RWPE2 (cell line): Measurements from ENCODE around the gene FTO.
A peak's percentile ranks its signal among the peaks of the same experiment; 100 is the strongest.

Experiments used
- ATAC-seq: fragments of 200-7000 bp; cut with Tn5 transposase; 3 replicates; pipeline ENCODE4 v1.9.1; 2021; ENCODE audit warnings: low read depth
- DNase-seq: peaks from one replicate; pipeline ENCODE4 v3.0.0-alpha.2; 2020; ENCODE audit warnings: low spot score
- H3K27ac ChIP-seq: fragments of 450-650 bp; 2 replicates; pipeline ENCODE4 v1.5.1; 2017; ENCODE audit warnings: mild to moderate bottlenecking; ENCODE audit not compliant: poor library complexity, severe bottlenecking
- H3K27me3 ChIP-seq: fragments of 250-450 bp; sonication (Bioruptor Pico); 2 replicates; pipeline ENCODE4 v1.5.1; 2021; ENCODE audit warnings: mild to moderate bottlenecking, moderate library complexity; ENCODE audit not compliant: insufficient read depth, poor library complexity, severe bottlenecking
- H3K36me3 ChIP-seq: fragments of 250-450 bp; sonication (Bioruptor Pico); 2 replicates; pipeline ENCODE4 v1.5.1; 2020; ENCODE audit warnings: low read depth, mild to moderate bottlenecking, moderate library complexity
- H3K4me1 ChIP-seq: fragments of 250-450 bp; sonication (Bioruptor Pico); 2 replicates; pipeline ENCODE4 v1.5.1; 2021; ENCODE audit warnings: mild to moderate bottlenecking, moderate library complexity; ENCODE audit not compliant: insufficient read depth, poor library complexity, severe bottlenecking
- H3K4me3 ChIP-seq: fragments of 250-450 bp; sonication (Bioruptor Pico); 2 replicates; pipeline ENCODE4 v1.5.1; 2021; ENCODE audit warnings: mild to moderate bottlenecking, moderate library complexity; ENCODE audit not compliant: severe bottlenecking
- H3K9me3 ChIP-seq: fragments of 250-450 bp; sonication (Bioruptor Pico); 2 replicates; pipeline ENCODE4 v1.5.1; 2021; ENCODE audit warnings: mild to moderate bottlenecking, moderate library complexity; ENCODE audit not compliant: severe bottlenecking
- TF ChIP-seq, protein P1 (sequence below): fragments of 450-650 bp; IDR thresholded peaks from one replicate; pipeline ENCODE4 v1.5.1; 2017; ENCODE audit warnings: mild to moderate bottlenecking, moderate library complexity; ENCODE audit not compliant: poor library complexity, severe bottlenecking

The FTO gene

GRCh38 chr16:53721017-53721416, 17.1 kb downstream of the FTO start:
- Histone ChIP-seq H3K4me3 (no peak overlapping the region), H3K4me1 (no peaks in the 10 kb centered on the region), H3K27ac (no peak overlapping the region), H3K36me3 (no peaks in the 10 kb centered on the region), H3K9me3 (peaks cover 3% of the 10 kb centered on the region), H3K27me3 (no peaks in the 10 kb centered on the region)
- no peak for ATAC-seq
- TF ChIP-seq, protein P1, sequence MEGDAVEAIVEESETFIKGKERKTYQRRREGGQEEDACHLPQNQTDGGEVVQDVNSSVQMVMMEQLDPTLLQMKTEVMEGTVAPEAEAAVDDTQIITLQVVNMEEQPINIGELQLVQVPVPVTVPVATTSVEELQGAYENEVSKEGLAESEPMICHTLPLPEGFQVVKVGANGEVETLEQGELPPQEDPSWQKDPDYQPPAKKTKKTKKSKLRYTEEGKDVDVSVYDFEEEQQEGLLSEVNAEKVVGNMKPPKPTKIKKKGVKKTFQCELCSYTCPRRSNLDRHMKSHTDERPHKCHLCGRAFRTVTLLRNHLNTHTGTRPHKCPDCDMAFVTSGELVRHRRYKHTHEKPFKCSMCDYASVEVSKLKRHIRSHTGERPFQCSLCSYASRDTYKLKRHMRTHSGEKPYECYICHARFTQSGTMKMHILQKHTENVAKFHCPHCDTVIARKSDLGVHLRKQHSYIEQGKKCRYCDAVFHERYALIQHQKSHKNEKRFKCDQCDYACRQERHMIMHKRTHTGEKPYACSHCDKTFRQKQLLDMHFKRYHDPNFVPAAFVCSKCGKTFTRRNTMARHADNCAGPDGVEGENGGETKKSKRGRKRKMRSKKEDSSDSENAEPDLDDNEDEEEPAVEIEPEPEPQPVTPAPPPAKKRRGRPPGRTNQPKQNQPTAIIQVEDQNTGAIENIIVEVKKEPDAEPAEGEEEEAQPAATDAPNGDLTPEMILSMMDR, result no peak
- no peak for DNase-seq

GRCh38 chr16:53726625-53727024, 22.7 kb downstream of the FTO start:
- peaks cover 4% of the 10 kb centered on the region for H3K4me1 ChIP-seq
- TF ChIP-seq, protein P1, result no peak
- no peak for DNase-seq

GRCh38 chr16:53730693-53731092, 26.7 kb downstream of the FTO start:
- no peak for ATAC-seq
- Histone ChIP-seq H3K9me3 (no peaks in the 10 kb centered on the region), H3K4me1 (peaks cover 7% of the 10 kb centered on the region), H3K36me3 (no peaks in the 10 kb centered on the region), H3K27ac (no peak overlapping the region), H3K27me3 (no peaks in the 10 kb centered on the region), H3K4me3 (no peak overlapping the region)
- TF ChIP-seq, protein P1, result no peak
- no peak for DNase-seq

More at GRCh38 chr16:53726625-53727024, 22.7 kb downstream of the FTO start:
- Histone ChIP-seq H3K36me3 (no peaks in the 10 kb centered on the region), H3K4me3 (no peak overlapping the region), H3K27ac (no peak overlapping the region), H3K9me3 (no peaks in the 10 kb centered on the region), H3K27me3 (no peaks in the 10 kb centered on the region)
- peak; percentile 59 for ATAC-seq

DNA sequence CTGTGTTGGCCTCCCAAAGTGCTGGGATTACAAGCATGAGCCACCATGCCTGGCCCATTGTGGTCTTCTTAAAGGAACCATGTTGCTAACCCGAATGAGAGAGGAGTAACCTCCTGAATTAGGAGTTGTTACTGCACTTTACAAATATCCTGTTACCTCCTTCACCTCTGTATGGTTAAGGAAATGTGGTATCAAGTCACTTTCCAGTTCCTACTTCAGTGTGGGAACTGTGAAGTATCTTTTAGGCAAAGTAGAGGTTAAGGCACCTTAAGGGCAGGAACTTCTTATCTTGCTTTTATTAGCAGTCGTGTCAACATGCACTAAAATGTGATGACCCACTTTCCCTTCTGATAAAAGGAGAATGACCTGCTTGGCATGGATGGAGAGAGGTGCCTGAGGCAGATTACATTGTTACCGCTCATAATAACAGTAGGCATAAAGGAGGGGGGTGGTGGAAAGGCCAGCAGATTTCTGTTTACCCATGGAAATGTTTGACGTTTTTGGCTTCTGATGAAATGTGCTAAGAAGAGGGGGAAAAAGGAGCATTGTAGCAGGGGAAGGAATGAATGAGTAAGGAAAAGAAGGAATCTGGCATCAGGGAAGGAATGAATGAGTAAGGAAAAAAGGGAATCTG, 28.5 kb downstream of the FTO start:
- no peak overlapping the region for H3K4me3 ChIP-seq
- ATAC-seq, result peak; percentile 53; the same call in 2 of the 3 replicates
- no peaks in the 10 kb centered on the region for H3K27me3 ChIP-seq
- H3K9me3 ChIP-seq, result no peaks in the 10 kb centered on the region
- no peaks in the 10 kb centered on the region for H3K36me3 ChIP-seq
- TF ChIP-seq, protein P1, result no peak
- no peak for DNase-seq
- no peak overlapping the region for H3K27ac ChIP-seq
- H3K4me1 ChIP-seq, result peaks cover 3% of the 10 kb centered on the region

DNA sequence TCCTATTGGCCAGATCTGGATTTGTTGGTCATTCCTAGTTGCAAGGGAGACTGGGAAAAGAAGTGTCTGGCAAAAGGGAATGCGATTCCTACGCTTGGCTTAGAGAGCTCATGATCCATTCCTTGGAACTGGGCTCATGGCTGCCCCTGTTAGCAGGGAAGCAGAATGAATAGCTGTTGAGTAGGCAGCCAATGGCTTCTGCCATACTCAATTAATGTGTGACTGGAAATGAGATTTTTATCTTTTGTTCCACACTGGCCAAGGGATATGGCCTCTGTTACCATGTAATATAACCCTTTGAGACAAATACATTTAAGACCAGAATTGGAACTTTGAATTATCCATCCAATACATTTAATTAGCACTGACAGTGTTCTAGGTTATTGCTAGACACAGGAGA, 31.0 kb downstream of the FTO start:
- ATAC-seq, result no peak
- TF ChIP-seq, protein P1, result no peak

More for the DNA sequence above, 31.0 kb downstream of the FTO start:
- Histone ChIP-seq H3K36me3 (no peaks in the 10 kb centered on the region), H3K9me3 (no peaks in the 10 kb centered on the region), H3K27ac (no peak overlapping the region), H3K4me1 (peaks cover 3% of the 10 kb centered on the region), H3K27me3 (no peaks in the 10 kb centered on the region), H3K4me3 (no peak overlapping the region)
- no peak for DNase-seq
